ENCODE results near the gene ADIPOR1. TPM values are rescaled to one million over a fixed set of nuclear protein-coding genes. Genes with fewer than 3 reads are reported as not detected.

The ADIPOR1 gene
- total RNA-seq, 1 donor from 2014 or later, result 92.1 TPM

GRCh38 chr1:202965422-202965821 is 7.3 kb upstream of the ADIPOR1 start:
- intact Hi-C loops (cut with micrococcal nuclease), result no loop called here
- Mint-ChIP-seq H3K9me3 (no peaks in the 10 kb centered on the region), H3K4me3 (no peak overlapping the region), H3K4me1 (peaks cover 24% of the 10 kb centered on the region), H3K27me3 (peaks cover under 1% of the 10 kb centered on the region), H3K27ac (no peak overlapping the region), H3K36me3 (ENCODE audit: low read depth) (peaks cover 10% of the 10 kb centered on the region)
- DNase-seq, result no peak

GRCh38 chr1:202964791-202965410 is 6.8 kb upstream of the ADIPOR1 start:
- no peaks in the 10 kb centered on the region for H3K27me3 Mint-ChIP-seq
- H3K9me3 Mint-ChIP-seq, result no peaks in the 10 kb centered on the region
- H3K27ac Mint-ChIP-seq, result no peak overlapping the region
- no peak overlapping the region for H3K4me3 Mint-ChIP-seq
- intact Hi-C loops (cut with micrococcal nuclease), result no loop called here
- DNase-seq, result no peak
- peaks cover 10% of the 10 kb centered on the region for H3K36me3 Mint-ChIP-seq (ENCODE audit: low read depth)
- peaks cover 24% of the 10 kb centered on the region for H3K4me1 Mint-ChIP-seq

GRCh38 chr1:202961220-202961880 is 3.2 kb upstream of the ADIPOR1 start:
- no peaks in the 10 kb centered on the region for H3K27me3 Mint-ChIP-seq
- no peak overlapping the region for H3K4me3 Mint-ChIP-seq
- peaks cover 11% of the 10 kb centered on the region for H3K36me3 Mint-ChIP-seq (ENCODE audit: low read depth)
- H3K9me3 Mint-ChIP-seq, result no peaks in the 10 kb centered on the region
- H3K4me1 Mint-ChIP-seq, result peaks cover 27% of the 10 kb centered on the region
- no peak for DNase-seq
- intact Hi-C loops (cut with micrococcal nuclease), result no loop called here
- no peak overlapping the region for H3K27ac Mint-ChIP-seq

GRCh38 chr1:202959276-202959620 is 1.1 kb upstream of the ADIPOR1 start:
- Mint-ChIP-seq H3K9me3 (no peaks in the 10 kb centered on the region), H3K4me3 (no peak overlapping the region)
- intact Hi-C loops (cut with micrococcal nuclease), result loop anchor here (2.0 to 5.0 kb wide), 2 partner anchors 68 to 612 kb away; partner anchors contain the start of genes PPFIA4 and PPP1R12B

GRCh38 chr1:202958544-202959275 is 598 bp upstream of the ADIPOR1 start:
- peaks cover 27% of the 10 kb centered on the region for H3K4me1 Mint-ChIP-seq
- H3K9me3 Mint-ChIP-seq, result no peaks in the 10 kb centered on the region
- intact Hi-C loops (cut with micrococcal nuclease), result loop anchor here (1.0 to 5.0 kb wide), 5 partner anchors 9 to 611 kb away; partner anchors contain the start of genes CYB5R1, KLHL12, PCAT6 and PPFIA4
- no peaks in the 10 kb centered on the region for H3K27me3 Mint-ChIP-seq
- H3K4me3 Mint-ChIP-seq, result peak overlapping the region; percentile 89
- peaks cover 7% of the 10 kb centered on the region for H3K36me3 Mint-ChIP-seq (ENCODE audit: low read depth)
- peak overlapping the region; percentile 82 for H3K27ac Mint-ChIP-seq
- peak; percentile 73 for DNase-seq

More at GRCh38 chr1:202959276-202959620, 1.1 kb upstream of the ADIPOR1 start:
- H3K36me3 Mint-ChIP-seq (ENCODE audit: low read depth), result peaks cover 6% of the 10 kb centered on the region
- no peaks in the 10 kb centered on the region for H3K27me3 Mint-ChIP-seq
- DNase-seq, result no peak
- H3K4me1 Mint-ChIP-seq, result peaks cover 23% of the 10 kb centered on the region
- H3K27ac Mint-ChIP-seq, result no peak overlapping the region

- H3K9me3 Mint-ChIP-seq, result no peaks in the 10 kb centered on the region
- H3K4me1 Mint-ChIP-seq, result peaks cover 37% of the 10 kb centered on the region
- DNase-seq, result no peak
- H3K4me3 Mint-ChIP-seq, result peak overlapping the region; percentile 89
- H3K27ac Mint-ChIP-seq, result peak overlapping the region; percentile 82
- H3K27me3 Mint-ChIP-seq, result no peaks in the 10 kb centered on the region
- peaks cover 8% of the 10 kb centered on the region for H3K36me3 Mint-ChIP-seq (ENCODE audit: low read depth)
- intact Hi-C loops (cut with micrococcal nuclease), result loop anchor here (5.0 kb wide), 1 partner anchor 610 kb away; the partner anchor contains the start of gene PPP1R12B
These were observed 1.1 kb downstream of the ADIPOR1 start for GRCh38 chr1:202956969-202957368.

GRCh38 chr1:202954057-202954745 is 3.9 kb downstream of the ADIPOR1 start:
- H3K36me3 Mint-ChIP-seq (ENCODE audit: low read depth), result peaks cover 10% of the 10 kb centered on the region
- no peak overlapping the region for H3K27ac Mint-ChIP-seq
- peaks cover 45% of the 10 kb centered on the region for H3K4me1 Mint-ChIP-seq
- H3K4me3 Mint-ChIP-seq, result no peak overlapping the region
- intact Hi-C loops (cut with micrococcal nuclease), result no loop called here
- no peak for DNase-seq
- H3K9me3 Mint-ChIP-seq, result no peaks in the 10 kb centered on the region
- H3K27me3 Mint-ChIP-seq, result no peaks in the 10 kb centered on the region

GRCh38 chr1:202953392-202953791 is 4.7 kb downstream of the ADIPOR1 start:
- H3K27ac Mint-ChIP-seq, result no peak overlapping the region
- intact Hi-C loops (cut with micrococcal nuclease), result no loop called here

GRCh38 chr1:202952818-202953217 is 5.3 kb downstream of the ADIPOR1 start:
- peaks cover 39% of the 10 kb centered on the region for H3K4me1 Mint-ChIP-seq
- peak overlapping the region; percentile 17 for H3K4me3 Mint-ChIP-seq
- H3K27me3 Mint-ChIP-seq, result no peaks in the 10 kb centered on the region
- peak; percentile 63 for DNase-seq
- no peaks in the 10 kb centered on the region for H3K9me3 Mint-ChIP-seq
- intact Hi-C loops (cut with micrococcal nuclease), result no loop called here
- no peak overlapping the region for H3K27ac Mint-ChIP-seq
- peaks cover 20% of the 10 kb centered on the region for H3K36me3 Mint-ChIP-seq (ENCODE audit: low read depth)

More at GRCh38 chr1:202953392-202953791, 4.7 kb downstream of the ADIPOR1 start:
- H3K4me1 Mint-ChIP-seq, result peaks cover 40% of the 10 kb centered on the region
- no peak overlapping the region for H3K4me3 Mint-ChIP-seq
- no peaks in the 10 kb centered on the region for H3K9me3 Mint-ChIP-seq
- H3K27me3 Mint-ChIP-seq, result no peaks in the 10 kb centered on the region
- H3K36me3 Mint-ChIP-seq (ENCODE audit: low read depth), result peaks cover 14% of the 10 kb centered on the region
- no peak for DNase-seq

- Mint-ChIP-seq H3K4me1 (peaks cover 34% of the 10 kb centered on the region), H3K27me3 (no peaks in the 10 kb centered on the region), H3K27ac (no peak overlapping the region), H3K36me3 (ENCODE audit: low read depth) (peaks cover 21% of the 10 kb centered on the region), H3K4me3 (no peak overlapping the region), H3K9me3 (no peaks in the 10 kb centered on the region)
- no peak for DNase-seq
- intact Hi-C loops (cut with micrococcal nuclease), result no loop called here
These were observed 6.0 kb downstream of the ADIPOR1 start for GRCh38 chr1:202952099-202952498.

- H3K27ac Mint-ChIP-seq, result no peak overlapping the region
- peaks cover 29% of the 10 kb centered on the region for H3K4me1 Mint-ChIP-seq
- no peak overlapping the region for H3K4me3 Mint-ChIP-seq
- H3K27me3 Mint-ChIP-seq, result no peaks in the 10 kb centered on the region
- no peak for DNase-seq
- intact Hi-C loops (cut with micrococcal nuclease), result no loop called here
- H3K9me3 Mint-ChIP-seq, result no peaks in the 10 kb centered on the region
- H3K36me3 Mint-ChIP-seq (ENCODE audit: low read depth), result peaks cover 21% of the 10 kb centered on the region
These were observed 6.7 kb downstream of the ADIPOR1 start for GRCh38 chr1:202951437-202951836.

GRCh38 chr1:202945483-202945882 is 12.6 kb downstream of the ADIPOR1 start:
- H3K4me3 Mint-ChIP-seq, result no peak overlapping the region
- no peak for DNase-seq
- H3K27me3 Mint-ChIP-seq, result no peaks in the 10 kb centered on the region
- H3K9me3 Mint-ChIP-seq, result no peaks in the 10 kb centered on the region
- no peak overlapping the region for H3K27ac Mint-ChIP-seq
- intact Hi-C loops (cut with micrococcal nuclease), result no loop called here
- no peaks in the 10 kb centered on the region for H3K4me1 Mint-ChIP-seq
- peaks cover 59% of the 10 kb centered on the region for H3K36me3 Mint-ChIP-seq (ENCODE audit: low read depth)

- Mint-ChIP-seq H3K4me3 (no peak overlapping the region), H3K27ac (no peak overlapping the region), H3K4me1 (no peaks in the 10 kb centered on the region), H3K36me3 (ENCODE audit: low read depth) (peaks cover 58% of the 10 kb centered on the region), H3K9me3 (no peaks in the 10 kb centered on the region), H3K27me3 (no peaks in the 10 kb centered on the region)
- DNase-seq, result no peak
- intact Hi-C loops (cut with micrococcal nuclease), result no loop called here
These were observed 13.6 kb downstream of the ADIPOR1 start for GRCh38 chr1:202944438-202944921.

Data from activated CD4-positive, alpha-beta T cell treated with anti-CD3 and anti-CD28 coated beads, Interleukin-2, amount 10 ng/mL, durations not matched to agents 24 days and 14 days (primary cell).